Left renal pelvis (tissue), 4 donors: ENCODE data around the gene SIX3. TPM values are rescaled to one million over a fixed set of nuclear protein-coding genes. Genes with fewer than 3 reads are reported as not detected.
A peak's percentile ranks its signal among the peaks of the same experiment; 100 is the strongest.

Experiments
- DNase-seq, 4 donors: peaks; one replicate each; pipeline ENCODE4 v3.0.0-alpha.2; 2013; ENCODE audit warnings: low read depth in 4 of 4, low spot score in 3 of 4
- polyA plus RNA-seq, 4 donors: library from polyadenylated mRNA; unstranded; fragments of 120-200 nt; gene quantifications; one replicate each; pipeline ENCODE4 v1.2.1, GENCODE V29; 2013; ENCODE audit not compliant: insufficient read length in 4 of 4

SIX3 gene
- polyA plus RNA-seq, 4 donors: not detected

DNA sequence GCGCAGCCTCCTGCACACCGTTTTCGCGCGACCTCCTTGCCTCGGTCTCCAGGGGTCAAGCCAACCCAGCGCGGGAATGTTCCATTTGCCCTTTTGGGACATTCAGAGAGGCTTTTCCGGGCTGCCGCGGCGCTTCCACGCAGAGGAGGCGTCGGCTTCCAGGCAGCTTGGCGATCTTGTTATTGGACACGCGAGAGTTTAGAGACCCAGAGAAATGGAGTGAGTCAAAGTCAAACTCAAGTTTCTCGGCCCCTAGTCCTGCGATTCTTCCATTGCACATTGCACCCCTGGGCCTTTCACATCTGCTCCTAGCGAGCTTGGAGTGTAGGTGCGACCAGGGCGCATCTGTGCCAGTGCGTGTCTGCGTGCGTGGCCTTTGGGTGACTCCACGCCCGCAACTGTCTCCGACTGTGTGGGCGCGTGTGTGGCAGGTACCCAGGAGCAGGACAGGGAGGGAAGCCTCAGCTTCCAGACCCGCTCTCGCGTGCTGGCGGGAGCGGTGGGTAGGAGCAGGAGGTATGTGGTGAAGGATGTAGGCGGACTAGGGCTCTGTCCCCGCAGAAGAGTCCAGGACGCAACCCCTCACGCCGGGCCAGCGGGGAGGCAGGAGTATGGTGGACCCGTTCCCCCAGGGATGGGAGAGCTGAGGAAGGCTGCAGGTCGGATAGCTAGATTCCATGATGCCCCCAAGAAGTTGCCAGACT lies 13.5 kb downstream of the SIX3 start:
- no peak for DNase-seq

DNA sequence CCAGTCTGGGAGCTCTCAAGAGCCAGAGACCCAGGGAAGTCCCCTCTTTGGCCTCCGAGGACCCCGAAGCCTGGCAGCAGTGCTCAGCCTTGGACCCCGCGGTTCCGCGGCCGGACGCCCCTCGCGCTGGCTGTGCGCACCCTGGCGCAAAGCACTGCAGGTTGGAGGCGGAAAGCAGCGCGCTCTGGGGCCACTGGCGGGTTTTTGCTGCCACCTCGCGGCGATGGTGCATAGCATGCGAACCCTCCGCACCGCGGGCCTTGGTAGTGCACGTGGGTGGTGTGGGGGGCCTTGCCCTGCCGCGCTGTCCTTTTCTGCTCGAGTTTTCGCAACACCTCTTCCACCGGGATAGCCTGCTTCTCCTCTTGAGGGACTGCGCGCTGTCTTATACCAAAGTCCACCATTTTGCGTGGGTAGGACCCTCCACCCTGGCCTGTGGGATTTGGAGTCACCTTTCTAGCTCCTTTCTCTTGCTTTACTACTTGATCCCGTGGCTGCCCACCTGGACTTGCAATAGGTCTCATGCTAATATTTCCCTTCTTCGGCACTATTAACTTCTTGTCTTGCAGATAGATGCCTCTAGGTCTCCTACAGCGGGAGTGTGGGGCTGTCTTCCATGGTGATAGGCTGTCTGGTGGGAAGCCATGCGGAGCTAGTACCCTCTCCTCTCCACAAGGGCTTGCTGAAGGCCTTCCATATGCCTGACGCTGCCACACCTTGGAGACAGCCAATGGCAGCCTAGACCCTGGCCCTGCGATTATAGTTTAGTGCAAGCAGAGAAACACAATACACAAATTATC lies 14.3 kb downstream of the SIX3 start:
- peak in 2 of 4 donors; percentile 47 to 65 for DNase-seq

DNA sequence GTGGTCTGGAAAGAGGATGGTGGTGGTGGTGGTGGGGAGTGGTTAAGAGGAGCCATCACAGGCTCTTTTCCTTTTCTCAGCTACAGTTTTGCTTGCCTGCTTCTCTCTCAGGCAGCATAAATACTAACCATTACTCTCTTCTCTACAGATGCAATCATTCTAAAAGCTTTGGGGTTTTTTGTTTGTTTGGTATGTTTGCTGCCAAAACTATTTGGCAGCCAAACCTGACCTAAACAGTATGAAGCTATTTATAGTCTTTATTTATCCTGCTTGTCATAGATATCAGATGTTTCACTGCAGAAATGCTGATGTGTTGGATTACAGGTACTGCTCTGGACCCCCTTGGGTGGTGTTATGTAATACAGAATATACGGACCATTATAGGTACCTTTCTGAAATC lies 15.3 kb downstream of the SIX3 start:
- DNase-seq: no peak

DNA sequence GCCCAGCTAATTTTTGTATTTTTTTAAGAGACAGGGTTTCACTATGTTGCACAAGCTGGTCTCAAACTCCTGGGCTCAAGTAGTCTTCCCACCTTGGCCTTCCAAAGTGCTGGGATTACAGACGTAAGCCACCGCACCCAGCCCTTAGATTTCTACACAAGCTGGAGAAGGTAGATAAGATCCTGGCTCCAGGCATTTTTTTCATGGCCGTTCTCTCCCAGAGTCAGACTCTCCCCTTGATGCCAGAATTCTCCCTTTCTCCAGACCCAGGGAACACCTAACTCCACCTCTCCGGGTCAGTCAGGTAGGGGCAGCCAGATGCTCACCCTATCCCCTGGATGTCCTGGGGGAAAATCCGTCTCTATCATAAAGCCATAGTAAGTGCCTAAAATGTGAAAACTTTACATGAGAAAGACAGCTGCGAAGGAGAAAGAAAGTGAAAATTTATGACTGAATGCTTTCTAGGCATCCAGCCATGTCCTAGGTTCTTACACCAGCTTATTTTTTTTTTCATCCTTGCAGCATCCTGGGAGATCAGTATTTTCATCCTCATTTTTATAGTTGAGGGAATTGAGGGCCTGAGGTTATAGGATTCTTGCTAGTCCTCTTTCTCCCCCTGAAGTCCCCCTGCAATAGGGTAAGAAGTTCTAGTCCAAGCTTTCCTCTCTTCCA lies 16.3 kb downstream of the SIX3 start:
- DNase-seq: no peak

DNA sequence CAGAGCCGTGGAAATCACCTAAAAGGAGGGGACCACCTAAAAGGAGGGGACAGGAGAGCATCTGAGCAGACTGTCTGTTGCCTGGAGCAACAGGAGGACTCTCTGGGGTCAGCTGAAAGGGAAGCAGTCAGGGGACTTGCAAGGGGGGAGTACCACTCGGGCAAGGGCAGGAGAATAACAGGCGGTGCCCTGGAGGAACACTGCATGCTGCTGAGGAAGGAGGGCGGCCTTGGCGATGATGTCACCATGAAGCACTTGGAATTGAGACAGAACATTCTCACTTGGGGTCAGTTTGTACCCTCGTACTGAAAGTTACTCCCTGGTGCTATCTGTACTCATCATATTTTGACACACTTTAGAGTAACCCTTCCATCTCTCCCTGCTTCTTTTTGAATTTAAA lies 18.4 kb downstream of the SIX3 start:
- DNase-seq: no peak

DNA sequence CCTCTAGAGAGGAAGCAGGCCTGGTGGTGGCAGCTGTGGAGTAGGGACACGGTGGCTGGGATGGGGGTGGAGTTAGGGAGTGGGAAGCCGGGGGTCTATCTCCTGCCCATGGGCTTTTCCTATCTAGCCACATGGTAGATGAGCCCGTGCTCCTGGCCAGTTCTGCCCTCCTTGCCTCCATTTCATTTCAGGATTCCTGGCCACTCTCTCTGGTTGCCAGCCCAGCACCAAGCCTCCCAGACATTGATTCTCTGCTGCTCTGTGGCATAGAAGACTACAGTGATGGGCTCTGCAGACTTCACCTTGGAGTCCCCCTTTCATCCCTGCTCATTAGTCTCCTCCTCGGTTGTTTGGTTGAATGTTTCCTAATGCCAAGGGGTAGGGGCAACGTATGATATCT lies 19.4 kb downstream of the SIX3 start:
- no peak for DNase-seq

DNA sequence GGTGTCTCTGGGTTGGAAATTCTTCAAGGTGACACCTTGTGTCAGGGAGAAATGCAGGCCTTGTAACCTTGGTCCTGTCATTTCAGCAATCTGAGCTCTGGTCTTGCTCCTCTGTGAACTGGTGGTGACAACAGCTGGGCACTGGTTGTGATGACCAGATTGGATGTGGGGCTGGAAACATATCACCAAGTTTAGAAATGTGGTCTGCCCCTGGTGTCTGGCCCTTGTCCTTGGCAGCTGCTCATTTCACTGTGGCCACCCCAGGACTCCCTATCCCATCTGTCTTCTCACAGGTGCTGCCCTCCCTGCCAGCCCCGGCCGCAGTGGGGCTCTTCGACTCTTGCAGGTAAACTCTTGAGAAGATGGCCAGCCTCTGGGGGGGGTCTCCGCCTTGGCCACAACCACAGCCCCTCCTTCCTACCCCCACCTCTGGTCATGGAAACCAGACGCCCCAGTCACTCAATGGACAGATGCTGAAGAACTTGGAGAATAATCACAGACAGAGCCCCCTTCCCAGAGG lies 20.7 kb downstream of the SIX3 start:
- no peak for DNase-seq

DNA sequence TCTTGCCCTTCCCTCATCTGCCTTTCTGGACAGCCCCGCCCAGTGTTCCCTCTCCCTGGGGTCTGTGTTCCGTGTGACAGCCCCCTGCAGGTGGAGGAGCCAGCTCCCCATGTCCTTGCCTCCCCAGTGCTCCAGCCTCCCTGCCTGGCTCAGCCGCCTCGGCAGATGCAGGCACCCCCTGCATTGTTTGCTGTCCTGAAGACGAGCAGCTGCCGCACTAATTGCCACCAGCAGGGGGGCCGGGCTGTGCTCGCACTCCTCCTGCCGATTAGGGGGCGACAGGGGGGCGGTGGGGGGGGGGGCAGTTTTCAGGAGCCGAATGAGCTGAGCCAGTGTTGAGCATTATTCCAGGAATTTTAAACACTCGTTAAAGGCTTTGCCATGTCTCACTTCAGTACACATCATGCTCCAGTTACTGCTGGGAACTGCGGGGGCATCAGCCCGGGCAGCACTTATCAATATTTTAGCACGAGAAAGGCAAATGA lies 23.3 kb downstream of the SIX3 start:
- no peak for DNase-seq

DNA sequence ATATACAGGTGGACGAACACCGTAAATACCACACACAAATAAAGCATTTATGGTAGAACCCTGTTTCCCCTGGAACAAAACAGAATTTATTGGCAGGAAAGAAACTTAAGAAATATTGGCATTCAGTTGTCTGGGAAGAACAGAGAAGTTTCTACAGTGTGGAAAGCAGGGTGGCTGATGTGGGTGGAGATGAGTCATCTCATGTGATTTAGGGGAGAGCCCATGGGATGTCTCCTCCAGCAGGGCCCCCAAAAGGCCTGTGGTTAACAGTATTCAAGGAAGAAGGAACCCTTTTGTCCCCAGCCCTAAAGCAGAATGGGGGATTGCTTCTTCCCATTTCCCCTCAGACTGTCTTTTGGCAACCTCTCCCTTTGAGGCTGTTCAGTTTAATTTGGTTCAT lies 24.2 kb downstream of the SIX3 start:
- DNase-seq: no peak

DNA sequence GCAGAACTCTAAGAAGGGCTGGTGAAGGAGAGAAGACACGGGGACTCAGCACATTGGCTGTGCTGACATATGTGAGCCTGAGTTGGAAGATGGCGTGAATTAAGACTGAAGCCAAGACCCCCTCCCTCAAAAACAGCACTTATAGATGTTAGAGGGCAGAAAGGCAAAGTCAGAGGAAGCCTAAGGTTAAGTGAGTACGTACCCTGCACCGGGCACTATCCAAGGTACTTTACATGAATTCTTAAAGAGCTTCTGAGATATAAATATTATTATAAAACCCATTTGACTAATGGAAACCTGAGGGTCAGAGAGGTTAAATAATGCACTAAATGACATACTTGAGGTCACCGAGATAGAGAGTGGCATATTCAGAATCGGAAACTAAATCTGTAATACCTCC lies 25.6 kb downstream of the SIX3 start:
- no peak for DNase-seq

DNA sequence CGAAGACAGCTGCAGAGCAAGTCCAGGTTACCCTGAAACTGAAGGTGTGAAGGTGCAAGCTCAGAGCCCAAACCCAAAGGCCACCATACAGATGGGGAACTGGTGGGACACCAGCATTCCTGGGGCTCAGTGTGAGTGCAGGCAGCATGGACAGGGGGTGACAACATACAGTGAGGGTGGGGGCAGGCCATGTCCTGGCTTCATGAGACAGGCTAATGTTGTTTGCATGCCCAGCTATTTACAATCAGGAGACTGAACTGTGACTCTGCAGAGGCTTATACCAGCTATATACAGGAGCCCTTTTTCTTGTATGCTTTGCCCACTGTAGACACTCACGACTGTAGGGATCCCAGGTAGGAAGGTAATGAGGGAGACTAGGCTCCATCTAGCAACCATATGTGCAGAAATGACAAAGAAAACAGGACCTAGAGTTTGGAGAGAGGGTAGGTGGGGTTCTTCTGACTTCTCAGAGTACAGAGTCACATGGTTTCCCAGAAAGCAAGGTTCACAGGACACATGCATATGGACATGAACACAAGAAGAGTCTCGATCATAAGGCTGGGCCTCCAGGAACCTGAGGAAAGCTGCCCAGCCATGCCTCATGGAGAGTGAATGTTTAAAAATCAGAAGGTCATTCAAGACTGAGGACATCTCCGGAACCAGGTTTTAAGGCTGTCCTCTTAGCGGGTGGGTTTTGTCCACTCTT lies 26.4 kb downstream of the SIX3 start:
- no peak for DNase-seq

DNA sequence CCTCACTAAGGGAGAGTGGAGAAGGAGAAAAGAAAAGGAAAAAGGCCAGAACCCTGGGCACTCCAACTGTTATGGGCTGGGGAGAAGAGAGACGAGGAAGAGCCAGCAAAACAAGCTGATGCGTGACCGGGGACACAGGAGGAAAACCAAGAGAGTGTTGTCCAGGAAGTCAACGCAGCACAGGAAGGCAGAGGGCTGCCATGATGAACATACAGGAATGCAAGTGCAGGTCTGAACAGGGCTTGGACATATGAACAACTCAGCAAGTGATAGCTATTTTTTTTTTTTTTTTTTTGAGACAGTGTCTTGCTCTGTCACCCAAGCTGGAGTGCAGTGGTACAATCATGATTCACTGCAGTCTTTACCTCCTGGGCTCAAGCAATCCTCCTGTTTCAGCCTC lies 28.4 kb downstream of the SIX3 start:
- DNase-seq: no peak

DNA sequence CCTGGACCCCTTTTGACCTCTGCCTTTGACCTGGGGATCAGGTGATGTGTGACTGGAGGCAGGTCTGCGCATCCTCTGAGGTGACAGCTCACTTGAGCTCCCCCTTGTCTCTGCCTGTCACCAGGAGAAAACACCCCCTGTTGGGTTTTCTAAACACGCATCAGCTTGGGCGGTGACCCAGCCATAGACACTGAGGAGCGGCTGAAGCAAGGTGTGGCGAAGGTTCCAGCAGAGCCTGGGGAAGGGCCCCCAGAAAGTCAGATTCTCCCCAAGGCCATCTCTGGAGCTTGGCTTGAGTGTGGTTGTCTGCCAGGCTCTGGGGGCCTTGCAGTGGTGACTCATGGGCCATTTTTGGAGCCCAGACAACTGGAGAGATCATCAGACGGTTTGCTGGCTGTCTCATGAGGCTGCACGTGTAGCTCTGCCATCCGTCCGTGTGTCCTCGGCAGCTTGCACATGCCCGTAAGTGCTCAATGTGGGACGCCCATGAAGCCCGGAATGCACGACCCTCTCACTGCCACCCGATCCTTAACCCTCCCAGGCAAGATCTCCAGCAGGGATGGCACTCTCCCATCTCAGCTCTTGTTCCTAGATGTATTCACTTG lies 29.4 kb downstream of the SIX3 start:
- DNase-seq: no peak

DNA sequence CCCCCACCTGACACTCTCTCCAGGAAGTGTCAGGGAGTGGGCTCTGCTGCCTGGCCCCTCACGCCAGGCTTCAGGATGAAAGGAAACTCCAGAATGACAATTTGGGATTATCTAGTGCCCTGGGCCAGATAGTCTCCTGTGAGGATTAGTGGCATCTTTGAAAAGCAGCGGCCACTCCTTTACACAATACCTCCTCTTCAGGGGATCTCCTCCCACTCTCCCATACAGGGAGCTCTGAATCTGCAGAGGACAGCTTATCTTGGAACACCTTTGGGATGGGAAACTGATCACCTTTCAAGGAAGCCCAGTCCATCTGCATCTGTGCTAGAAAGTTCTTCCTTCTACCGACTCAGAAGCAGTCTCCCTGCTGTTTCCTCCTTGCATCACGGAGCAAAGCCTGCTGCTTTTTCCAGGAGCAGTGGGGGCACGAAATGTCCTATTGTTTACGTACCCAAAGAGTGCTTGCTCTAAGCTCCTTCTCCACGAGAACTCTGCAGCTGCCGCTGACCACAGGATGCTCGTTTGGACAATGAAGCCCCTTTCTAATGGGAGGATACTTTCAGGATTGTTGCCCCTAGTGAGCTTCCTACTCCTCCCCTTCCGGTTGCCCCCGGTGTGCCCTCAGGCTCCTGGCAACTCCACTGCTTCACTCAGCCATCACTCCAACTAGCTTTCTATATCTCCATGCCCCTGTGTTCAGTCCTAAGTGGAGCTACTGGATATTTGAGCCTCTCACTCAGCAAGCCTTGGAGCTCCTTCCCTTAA lies 31.5 kb downstream of the SIX3 start:
- DNase-seq: no peak

DNA sequence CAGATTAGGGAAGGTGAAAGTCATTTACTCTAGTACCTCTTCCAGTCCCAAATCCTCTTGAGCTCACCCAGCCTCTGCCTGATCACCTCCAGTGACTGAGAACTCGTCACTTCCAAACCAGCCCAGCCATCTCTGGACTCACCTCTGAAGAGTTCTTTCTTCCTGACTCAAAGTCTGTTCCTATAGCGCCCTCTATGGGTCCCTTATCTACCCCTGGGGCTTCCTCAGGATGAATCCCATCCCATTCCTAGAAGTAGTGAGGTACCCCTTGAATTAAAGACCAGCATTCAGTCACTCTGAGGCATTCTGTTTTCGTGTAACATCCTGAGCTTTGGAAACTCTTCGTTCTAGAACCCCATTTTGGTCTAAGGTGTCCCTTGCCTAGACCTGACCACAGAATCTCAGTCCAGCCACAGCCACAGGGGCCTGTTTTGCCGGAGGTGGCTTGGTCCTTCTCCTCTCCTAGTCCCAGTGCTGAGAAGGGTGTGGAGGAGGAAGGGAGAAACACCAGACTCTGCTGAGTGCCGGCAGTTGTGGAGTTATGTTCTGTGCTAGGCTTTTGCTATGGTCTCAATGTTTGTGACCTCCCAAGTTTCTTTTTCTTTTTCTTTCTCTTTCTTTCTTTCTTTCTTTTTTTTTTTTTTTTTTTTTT lies 32.7 kb downstream of the SIX3 start:
- DNase-seq: no peak

DNA sequence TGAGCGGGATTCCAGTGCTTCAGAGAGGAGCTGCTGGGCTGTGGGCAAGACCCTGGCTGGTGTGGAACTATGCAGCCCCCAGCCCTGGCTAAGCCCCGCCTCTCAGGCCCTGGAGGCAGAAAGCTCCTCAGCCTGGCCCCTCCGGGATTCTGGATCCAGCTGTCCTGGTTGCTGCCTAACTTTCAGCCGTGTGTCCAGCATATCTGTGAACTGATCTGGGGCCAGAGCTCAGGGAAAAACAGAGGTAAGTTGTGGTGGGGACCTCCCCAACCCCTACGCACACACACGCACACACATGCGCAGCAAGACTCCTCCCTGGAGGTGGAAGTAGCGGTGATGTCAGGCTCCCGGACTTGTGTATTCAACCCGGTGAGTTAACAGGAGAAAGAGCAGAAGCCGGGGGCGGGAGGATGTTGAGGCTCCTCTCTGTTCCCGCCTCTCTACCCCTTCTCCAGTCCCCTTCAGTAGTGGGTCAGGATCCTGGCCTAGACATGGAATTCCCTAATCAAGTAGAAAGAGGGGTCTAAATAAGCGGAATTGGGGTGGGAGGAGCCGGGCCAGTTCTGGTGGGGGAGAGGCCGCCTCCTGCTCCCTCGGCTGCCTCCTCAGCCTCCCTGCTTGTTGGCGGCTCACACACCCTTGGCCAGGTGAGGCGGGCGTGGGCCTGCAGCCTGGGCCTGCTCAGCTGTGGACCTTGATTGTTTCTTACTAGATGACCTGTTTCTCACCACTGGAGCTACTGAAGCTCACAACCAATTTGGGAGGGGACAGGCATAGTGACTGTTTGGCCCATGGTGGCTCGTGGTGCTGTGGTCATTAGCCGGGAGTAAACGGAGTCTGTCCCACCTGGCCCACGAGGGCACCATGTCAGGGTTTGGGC lies 34.3 kb downstream of the SIX3 start:
- DNase-seq: no peak

DNA sequence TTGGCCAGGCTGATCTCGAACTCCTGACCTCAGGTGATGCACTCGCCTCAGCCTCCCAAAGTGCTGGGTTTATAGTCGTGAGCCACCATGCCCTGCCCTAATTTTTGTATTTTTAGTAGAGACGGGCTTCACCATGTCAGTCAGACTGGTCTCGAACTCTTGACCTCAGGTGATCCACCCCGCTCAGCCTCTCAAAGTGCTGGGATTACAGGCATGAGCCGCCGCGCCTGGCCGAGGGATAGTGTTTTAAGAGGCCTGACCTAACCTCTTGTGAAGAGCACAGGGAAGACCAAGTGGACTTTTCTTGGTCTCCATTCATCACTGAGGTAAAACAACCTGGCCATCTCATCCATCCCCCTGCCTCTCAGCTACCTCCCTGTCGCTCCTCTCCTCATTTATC lies 38.1 kb downstream of the SIX3 start:
- no peak for DNase-seq
